ENCODE results near the gene RHBDL3.

- TF ChIP-seq CTCF (conservative IDR thresholded peaks at IDR 0.05; ENCODE audit: low read length) (no peak), EZH2phosphoT487 (IDR thresholded peaks at IDR 0.05; ENCODE audit: borderline replicate concordance, low read depth, low read length) (no peak)
Measured at GRCh38 chr17:32348483-32348800, 82.8 kb downstream of the RHBDL3 start.

Measured in OCI-LY7 (cell line).